ENCODE data around the gene TBC1D24.

The TBC1D24 gene

DNA sequence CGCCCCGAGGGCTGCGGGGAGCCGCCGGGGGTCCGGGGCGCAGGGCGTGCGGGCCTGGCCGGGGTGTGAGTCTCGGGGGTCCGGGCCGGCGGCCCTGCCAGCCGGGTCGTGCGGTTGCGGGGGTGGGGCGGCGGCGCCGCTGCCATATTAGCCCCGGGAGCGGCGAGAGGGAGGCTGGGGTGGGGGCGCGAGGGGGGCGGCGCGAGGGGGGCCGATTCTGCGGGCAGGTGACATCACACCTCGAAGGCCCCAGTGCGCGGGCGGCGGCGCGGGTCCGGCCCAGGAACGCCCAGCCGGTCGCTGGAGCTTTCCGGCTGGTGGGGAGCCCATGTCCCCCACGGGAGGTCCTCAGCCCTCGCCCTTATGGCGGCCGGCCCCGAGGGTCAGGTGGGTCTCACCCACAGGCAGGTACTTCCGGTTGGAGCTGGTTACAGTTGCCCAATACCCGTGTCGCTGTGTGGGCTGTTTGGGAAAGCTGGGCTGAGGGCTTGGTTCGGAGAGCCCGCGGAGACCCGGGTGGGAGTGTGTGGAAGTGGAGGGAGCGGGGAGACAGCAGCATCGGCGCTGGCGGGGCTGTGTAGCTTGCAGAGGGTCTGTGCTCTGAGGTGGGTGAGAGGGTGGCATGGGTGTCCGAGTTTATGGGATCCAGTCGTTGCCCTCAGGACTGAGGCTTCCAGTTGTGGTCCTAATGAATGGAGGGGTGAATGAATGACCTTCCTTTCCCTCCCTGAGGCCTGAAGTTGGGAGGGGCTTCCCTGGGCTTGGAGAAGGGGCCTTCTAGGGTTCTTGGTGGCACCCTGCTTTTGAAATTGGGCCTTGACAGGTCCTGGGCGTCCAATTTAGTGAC lies 39.6 kb downstream of the TBC1D24 start:
- TF ChIP-seq CTCF (conservative IDR thresholded peaks at IDR 0.05), result no peak
- H3K27ac ChIP-seq, result peak overlapping the region; percentile 85

DNA sequence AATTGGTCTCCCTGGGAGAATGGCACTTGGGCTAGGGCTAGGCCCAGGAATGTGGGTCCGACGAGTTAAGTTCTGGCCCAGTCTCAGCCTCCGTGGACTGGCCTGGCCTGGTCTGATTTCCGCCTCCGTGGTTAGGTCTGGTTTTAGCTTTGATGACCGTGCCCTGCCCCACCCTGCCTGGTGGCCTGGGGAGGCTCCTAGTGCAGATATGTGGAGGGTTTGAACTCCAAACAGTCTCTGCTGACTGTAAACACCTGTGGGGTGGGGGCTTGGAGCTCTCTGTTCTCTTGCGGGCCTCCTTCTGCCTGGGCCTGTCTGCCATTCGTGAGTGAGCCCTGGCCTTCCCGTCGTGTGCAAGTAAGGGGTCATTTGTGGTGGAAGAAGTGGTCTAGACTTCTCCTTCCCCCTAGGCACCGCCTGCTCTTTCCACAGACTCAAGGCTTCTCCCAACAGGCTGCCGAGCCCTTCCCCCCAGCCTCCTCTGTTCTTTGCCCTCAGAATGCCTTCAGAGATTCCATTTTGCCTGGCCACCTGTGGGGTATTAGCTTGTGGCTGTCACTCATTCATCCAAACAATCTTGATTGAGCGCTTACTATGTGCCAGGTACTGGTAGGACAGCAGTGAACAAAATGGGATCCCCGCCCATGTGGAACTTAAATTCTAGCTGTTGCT lies 40.4 kb downstream of the TBC1D24 start:
- H3K27ac ChIP-seq, result peak overlapping the region; percentile 85

DNA sequence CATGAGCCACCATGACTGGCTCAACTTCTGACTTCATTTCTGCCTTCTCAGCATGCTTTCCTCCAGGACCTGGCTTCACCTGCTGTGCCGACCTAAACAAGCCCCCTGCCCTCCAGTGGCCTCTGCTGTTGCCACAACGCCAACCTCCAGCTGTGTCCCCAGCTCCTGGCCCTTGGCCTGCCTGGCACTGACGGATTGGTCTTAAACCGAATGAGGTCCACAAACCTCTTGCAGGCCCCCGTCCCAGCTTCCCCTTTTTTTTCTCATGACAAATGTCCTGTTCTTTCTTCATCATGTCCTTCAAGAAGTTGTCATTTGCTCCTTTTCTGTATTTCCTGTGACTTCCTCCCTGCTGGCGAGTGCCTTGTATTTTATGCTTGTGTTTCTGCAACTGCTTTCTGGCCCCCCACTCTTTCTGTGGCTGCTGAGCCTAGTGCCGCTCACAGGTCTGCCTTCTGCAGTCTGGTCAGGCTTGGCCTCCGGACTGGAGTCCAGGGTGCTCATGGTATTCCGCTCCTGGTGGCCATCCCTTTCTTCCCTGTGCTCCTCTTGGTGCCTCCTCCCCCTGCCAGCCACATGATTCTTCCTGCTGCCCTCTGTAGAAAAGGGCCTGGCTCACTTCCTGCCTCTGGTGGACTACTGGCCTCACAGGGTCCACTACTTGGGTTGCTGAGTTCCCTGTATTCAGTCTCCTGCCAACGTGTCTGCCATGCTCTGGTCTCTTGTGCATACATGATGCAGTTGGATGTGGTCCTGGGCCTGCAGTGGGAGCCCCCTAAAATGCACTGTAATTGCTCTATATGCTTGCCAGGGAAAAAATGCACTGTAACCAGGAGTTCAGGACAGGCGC lies 41.7 kb downstream of the TBC1D24 start:
- H3K27ac ChIP-seq, result peak overlapping the region; percentile 85; the same call in 1 of the 2 replicates
- TF ChIP-seq CTCF (conservative IDR thresholded peaks at IDR 0.05), result no peak

More for the DNA sequence above, 40.4 kb downstream of the TBC1D24 start:
- no peak for TF ChIP-seq CTCF (conservative IDR thresholded peaks at IDR 0.05)

DNA sequence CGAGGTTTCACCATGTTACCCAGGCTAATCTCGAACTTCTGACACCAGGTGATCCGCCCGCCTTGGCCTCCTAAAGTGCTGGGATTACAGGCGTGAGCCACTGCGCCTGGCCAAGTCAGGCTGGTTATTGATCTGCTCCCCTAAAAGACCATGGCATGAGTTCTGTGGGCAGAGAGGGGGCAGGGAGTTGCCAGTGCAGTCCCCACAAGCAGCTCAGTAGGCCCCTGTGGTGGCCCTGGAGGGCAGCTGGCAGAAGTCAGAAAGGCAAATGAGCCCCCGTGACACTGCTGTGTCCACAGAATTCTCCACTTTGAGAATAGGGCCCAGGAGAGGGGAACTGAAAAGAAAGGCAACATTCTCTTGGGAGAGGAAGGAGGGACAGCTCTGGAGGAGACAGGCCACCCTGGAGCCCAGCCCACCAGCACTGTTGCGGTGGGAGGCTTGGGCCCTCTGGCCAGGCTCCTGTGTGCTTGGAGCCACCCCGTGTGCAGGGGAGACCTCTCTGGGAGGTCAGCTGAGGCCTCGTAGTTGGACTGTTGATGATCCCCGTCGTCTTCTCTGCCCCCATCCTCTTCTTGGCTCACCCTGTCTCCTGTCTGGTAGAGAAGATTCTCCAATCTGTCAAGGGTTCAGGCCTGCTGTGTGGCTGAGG lies 43.2 kb downstream of the TBC1D24 start:
- no peak overlapping the region for H3K27ac ChIP-seq

GRCh38 chr16:2518823-2519710 lies 44.1 kb downstream of the TBC1D24 start:
- H3K27ac ChIP-seq, result peak overlapping the region; percentile 40; the same call in 1 of the 2 replicates
- no peak for TF ChIP-seq CTCF (conservative IDR thresholded peaks at IDR 0.05)

More for the DNA sequence above, 43.2 kb downstream of the TBC1D24 start:
- TF ChIP-seq CTCF (conservative IDR thresholded peaks at IDR 0.05), result no peak

- peak overlapping the region; percentile 40 for H3K27ac ChIP-seq
- TF ChIP-seq CTCF (conservative IDR thresholded peaks at IDR 0.05), result no peak
Observed at GRCh38 chr16:2519711-2520080, 44.8 kb downstream of the TBC1D24 start.
